C4-2B (cell line): ENCODE results near the gene ZNF365.

Experiments
- CTCF ChIP-seq: fragments of 450-650 bp; conservative IDR thresholded peaks from 2 replicates; pipeline ENCODE4 v1.5.1; 2017; ENCODE audit warnings: mild to moderate bottlenecking
- ZFX ChIP-seq: fragments of 450-650 bp; IDR thresholded peaks from 2 replicates; pipeline ENCODE4 v1.6.1; 2017

GRCh38 chr10:62374862-62375710, 917 bp downstream of the ZNF365 start:
- TF ChIP-seq CTCF: no peak
- no peak for TF ChIP-seq ZFX
